GM18858 (cell line): Measurements from ENCODE around the gene TSPEAR.
"Not testable (repeated sequence)": the region's sequence is repeated elsewhere in the genome, so short reads cannot be mapped to it uniquely, and the experiment has no call there.

Experiments used
- ATAC-seq: cut with Tn5 transposase; IDR thresholded peaks from one replicate; pipeline ENCODE4 v1.9.1; 2021; ENCODE audit not compliant: unreplicated experiment

Gene TSPEAR

GRCh38 chr21:44612669-44613229 lies 98.6 kb downstream of the TSPEAR start:
- ATAC-seq = no peak

GRCh38 chr21:44612029-44612486 lies 99.3 kb downstream of the TSPEAR start, which contains the start of gene KRTAP10-8:
Gene KRTAP10-8, plus strand, starts transcription at chr21:44612079. Its CDS starts 22 bp downstream, at chr21:44612101.
- no peak for ATAC-seq

DNA sequence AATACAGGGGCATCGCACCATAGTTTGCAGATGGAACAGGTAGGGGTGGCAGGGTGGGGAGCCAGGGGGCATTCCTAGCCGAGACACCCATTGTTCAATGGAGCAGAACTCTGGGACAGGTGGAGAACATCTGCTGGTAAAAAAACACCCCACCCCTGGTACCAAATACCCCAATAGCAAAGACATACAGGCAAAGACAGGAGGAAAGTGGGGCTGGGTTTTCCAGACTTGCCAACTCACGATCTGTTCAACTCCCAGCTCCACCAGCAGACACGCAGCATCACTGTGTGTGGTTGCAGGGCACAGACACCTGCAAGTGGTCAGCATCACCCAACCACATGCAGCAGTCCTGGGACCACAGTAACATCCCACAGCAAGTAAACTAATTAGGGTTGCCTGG lies 99.8 kb downstream of the TSPEAR start:
- no peak for ATAC-seq

- ATAC-seq = not testable (repeated sequence)
These were observed 101.1 kb downstream of the TSPEAR start for GRCh38 chr21:44610157-44610843.

GRCh38 chr21:44609193-44609592 lies 102.2 kb downstream of the TSPEAR start:
- ATAC-seq = no peak

GRCh38 chr21:44606495-44606894 lies 104.9 kb downstream of the TSPEAR start:
- ATAC-seq = no peak

- no peak for ATAC-seq
These were observed 107.5 kb downstream of the TSPEAR start for GRCh38 chr21:44603911-44604310.

DNA sequence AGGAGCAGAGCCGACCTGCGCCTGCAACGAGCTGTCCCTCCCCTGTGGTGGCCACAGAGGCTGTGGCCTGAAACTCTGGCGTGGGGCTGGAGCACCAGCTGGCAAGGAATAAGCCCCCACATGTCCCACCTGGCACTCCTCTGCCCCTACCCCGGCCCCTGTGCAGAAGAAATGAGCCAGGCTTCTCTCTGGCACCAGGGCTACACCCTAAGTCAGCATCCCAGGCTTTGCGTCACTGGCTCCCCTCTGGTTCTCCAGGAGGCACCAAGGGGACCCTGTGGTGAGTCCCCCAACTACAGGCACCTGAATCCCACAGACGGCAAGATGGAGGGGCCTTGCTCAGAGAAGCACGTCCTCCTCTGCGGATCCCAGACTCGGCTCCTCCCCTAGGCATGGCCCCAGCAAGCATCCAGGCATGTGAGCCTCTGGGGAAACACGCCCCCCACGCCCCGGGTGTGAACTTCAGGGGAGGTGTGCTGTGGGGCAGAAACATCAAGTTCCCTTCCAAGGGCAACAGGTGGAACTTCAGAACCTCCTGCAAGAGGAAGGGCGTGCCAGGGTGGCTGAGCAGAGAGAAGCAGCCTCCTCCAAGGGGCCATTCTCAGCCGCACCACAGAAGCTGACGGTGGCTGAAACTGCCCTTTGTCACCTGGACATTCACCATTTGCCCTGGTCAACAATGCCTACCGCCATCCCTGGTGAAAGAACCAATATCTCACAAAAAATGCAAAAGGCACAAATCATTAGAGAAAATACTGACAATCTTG lies 108.1 kb downstream of the TSPEAR start:
- no peak for ATAC-seq

- ATAC-seq = no peak
These were observed 108.9 kb downstream of the TSPEAR start for GRCh38 chr21:44602463-44602850.

DNA sequence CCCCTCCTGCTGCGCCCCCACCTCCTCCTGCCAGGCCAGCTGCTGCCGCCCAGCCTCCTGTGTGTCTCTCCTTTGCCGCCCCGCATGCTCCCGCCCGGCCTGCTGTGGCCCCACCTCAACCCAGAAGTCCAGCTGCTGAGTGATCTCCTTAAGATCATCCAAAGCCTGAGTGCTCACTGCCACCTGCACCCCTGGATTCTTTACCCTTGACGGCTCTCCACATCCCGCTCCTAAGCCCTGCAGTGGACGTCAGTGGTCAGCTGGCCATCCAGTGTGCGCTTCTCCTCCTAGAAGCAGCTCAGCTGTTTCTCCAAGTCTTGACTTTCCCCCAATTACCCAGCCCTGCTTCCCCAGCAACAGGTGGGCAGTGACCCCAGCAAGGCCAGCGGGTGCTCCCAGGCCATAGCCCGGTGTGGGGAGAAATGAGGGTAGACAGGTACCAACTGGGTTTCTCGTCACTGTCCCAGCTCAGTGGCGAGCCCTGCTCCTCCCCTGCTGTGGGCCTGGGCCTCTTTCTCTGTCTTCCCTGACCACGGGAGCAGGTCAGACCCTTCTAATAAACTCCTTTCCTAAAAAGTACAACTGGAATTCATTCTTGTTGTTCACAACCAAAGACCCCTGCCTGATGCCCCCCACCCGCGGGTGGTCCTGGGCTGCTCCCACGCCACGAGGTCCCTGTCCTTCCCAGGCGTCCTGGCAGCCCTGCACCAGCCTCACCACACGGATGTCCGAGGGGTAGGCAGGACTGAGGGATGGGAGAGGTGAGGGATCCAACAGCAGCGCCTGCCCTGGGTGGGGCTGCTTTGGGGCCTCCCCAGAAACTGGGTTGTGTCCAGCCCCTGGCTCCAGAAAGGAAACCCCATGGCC lies 109.5 kb downstream of the TSPEAR start:
- no peak for ATAC-seq

DNA sequence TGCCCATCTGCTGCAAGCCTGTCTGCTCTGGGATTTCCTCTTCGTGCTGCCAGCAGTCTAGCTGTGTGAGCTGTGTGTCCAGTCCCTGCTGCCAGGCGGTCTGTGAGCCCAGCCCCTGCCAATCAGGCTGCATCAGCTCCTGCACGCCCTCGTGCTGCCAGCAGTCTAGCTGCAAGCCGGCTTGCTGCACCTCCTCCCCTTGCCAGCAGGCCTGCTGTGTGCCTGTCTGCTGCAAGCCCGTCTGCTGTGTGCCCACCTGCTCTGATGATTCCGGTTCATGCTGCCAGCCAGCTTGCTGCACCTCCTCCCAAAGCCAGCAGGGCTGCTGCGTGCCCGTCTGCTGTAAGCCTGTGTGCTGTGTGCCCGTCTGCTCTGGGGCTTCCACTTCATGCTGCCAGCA lies 110.3 kb downstream of the TSPEAR start:
- ATAC-seq = not testable (repeated sequence)

- ATAC-seq = not testable (repeated sequence)
These were observed 111.0 kb downstream of the TSPEAR start, which contains the start of gene KRTAP10-7 for GRCh38 chr21:44600118-44600978. Gene KRTAP10-7, plus strand, starts transcription at chr21:44600597. Its CDS starts 25 bp downstream, at chr21:44600622.

DNA sequence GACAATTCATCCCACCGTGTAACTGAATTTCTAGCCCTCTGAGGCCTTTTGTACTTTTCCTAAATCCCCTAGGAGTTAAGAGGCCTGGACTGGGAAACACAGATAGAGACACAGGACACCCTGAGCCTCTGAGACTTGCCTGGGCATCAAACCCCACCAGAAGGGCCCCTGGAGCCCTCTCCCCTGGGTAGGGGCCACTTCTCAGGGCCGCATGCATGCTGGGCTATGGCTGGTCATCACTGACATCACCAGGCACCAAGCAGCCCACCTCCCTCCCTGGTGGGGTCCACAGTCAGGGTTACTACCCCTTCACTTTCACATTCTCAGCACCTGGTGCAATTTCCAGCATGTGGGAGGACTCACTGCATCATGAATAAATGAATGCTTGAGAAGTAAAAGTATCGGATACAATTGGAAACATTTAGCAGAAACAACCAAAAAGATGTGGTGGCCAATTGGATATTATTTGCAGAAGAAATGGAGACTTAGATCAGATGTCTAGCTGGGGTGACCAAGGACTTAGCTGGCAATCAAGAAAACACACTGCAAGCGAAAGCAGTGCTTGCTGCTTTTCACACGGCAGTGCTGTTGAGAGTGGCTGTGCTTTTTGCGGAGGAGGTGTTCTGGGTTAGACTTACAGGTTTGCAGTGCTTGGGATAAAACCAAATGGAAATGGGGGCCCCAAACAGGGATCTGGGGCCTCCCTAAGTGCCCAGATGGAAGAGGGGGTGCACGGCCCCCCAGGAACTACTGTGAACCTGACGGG lies 111.9 kb downstream of the TSPEAR start:
- no peak for ATAC-seq

DNA sequence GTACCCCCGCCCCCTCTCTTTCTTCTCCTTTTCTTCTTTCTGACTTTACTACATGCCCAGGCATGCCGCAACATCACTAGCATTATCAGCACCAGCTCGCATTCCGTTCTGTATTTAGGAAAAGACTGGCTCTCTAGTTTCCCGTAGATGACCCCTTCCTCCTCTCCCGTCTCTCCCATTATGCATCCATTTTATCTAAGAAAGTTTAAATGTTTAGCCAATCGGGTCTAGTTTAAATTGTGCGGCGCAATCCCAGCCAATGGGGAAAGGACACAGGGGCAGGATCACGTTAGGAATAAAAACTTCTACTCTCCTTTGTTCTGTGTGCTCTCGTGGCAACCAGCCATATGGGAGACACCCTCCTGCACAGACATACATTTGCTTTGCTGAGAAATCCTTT lies 113.3 kb downstream of the TSPEAR start:
- ATAC-seq = no peak

GRCh38 chr21:44596068-44596725 lies 115.2 kb downstream of the TSPEAR start:
- no peak for ATAC-seq

DNA sequence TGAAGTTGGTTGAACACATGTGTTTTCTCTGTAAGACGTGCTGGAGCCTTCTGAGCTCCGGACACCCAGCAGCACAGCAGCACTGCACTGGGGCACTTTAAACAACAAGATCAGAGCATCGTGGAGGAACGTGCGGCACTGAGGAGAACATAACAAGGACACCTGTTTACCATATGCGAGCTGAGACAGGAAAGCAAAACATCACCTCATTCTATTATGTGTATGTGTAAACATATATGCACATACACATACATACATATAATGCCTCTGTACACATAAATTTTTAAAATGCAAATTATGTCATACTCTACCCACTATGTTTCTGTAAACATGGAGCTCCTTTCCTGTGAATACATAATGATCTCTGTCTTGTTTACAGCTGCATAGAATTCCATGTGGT lies 115.8 kb downstream of the TSPEAR start:
- no peak for ATAC-seq

DNA sequence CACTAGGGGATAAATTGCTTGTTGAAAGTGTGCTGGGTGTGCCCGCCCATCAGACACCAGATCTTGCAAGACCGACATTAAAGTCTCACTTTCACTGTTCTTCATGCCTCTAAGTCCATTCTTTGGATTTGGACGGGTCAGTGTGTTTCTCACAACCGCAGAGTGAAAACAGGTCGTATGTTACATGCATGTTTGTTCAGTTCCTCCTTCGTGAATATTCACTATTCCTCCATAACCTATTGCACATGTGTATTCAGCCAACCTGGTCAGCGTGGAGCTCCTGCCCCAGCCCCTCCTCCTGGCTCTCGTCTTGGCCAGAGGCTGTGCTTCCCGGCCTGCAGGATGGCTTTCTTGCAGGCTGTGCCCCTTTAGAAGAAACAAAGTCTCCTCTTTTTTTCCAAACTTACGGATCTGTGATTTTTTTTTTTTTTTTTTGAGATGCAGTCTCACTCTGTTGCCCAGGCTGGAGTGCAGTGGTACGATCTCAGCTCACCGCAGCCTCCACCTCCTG lies 116.9 kb downstream of the TSPEAR start:
- ATAC-seq = no peak

- ATAC-seq = no peak
These were observed 117.6 kb downstream of the TSPEAR start for GRCh38 chr21:44593598-44594405.
